Endodermal cell (in vitro differentiated cells): Measurements from ENCODE around the gene PIP5K1B. TPM values are rescaled to one million over a fixed set of nuclear protein-coding genes. Genes with fewer than 3 reads are reported as not detected.

Experiments
- DNase-seq: peaks from one replicate; pipeline ENCODE4 v3.0.0-alpha.2; 2017
- H3K27ac ChIP-seq: 2 replicates; pipeline ENCODE4 v1.5.1; 2013; ENCODE audit warnings: mild to moderate bottlenecking, low read depth, low read length, moderate library complexity
- H3K27me3 ChIP-seq: 2 replicates; pipeline ENCODE4 v1.6.1; 2013; ENCODE audit warnings: mild to moderate bottlenecking, low read length, moderate library complexity; ENCODE audit not compliant: insufficient read depth, control insufficient read depth, poor library complexity, severe bottlenecking
- H3K36me3 ChIP-seq: 2 replicates; pipeline ENCODE4 v1.7.0; 2013; ENCODE audit warnings: mild to moderate bottlenecking, low read length, moderate library complexity; ENCODE audit not compliant: control insufficient read depth, insufficient read depth
- H3K4me1 ChIP-seq: one replicate; pipeline ENCODE4 v1.7.0; 2013; ENCODE audit warnings: low read length; ENCODE audit not compliant: control insufficient read depth, insufficient read depth
- H3K4me3 ChIP-seq: 2 replicates; pipeline ENCODE4 v1.5.1; 2013; ENCODE audit warnings: mild to moderate bottlenecking, low read length, moderate library complexity
- H3K9ac ChIP-seq: 2 replicates; pipeline ENCODE4 v1.6.1; 2013; ENCODE audit warnings: mild to moderate bottlenecking, low read length, moderate library complexity; ENCODE audit not compliant: poor library complexity, severe bottlenecking; ENCODE audit errors: extremely low read depth
- H3K9me3 ChIP-seq: 2 replicates; pipeline ENCODE4 v1.6.1; 2013; ENCODE audit warnings: mild to moderate bottlenecking, low read length, moderate library complexity; ENCODE audit not compliant: control insufficient read depth
- H3K27ac Mint-ChIP-seq: 2 replicates; pipeline ENCODE4 v1.8.0; 2020; ENCODE audit warnings: mixed read lengths
- H3K27me3 Mint-ChIP-seq: 2 replicates; pipeline ENCODE4 v1.8.0; 2021; ENCODE audit warnings: mild to moderate bottlenecking, mixed read lengths; ENCODE audit not compliant: insufficient read depth
- H3K36me3 Mint-ChIP-seq: 2 replicates; pipeline ENCODE4 v1.8.0; 2020; ENCODE audit warnings: low read depth, mixed read lengths
- H3K4me1 Mint-ChIP-seq: 2 replicates; pipeline ENCODE4 v1.8.0; 2020; ENCODE audit warnings: mixed read lengths
- H3K4me3 Mint-ChIP-seq: 2 replicates; pipeline ENCODE4 v1.8.0; 2020; ENCODE audit warnings: mild to moderate bottlenecking, moderate library complexity, mixed read lengths
- H3K9me3 Mint-ChIP-seq: 2 replicates; pipeline ENCODE4 v1.8.0; 2020; ENCODE audit warnings: mild to moderate bottlenecking, mixed read lengths
- WGBS, 2 experiments: methylation state at CpG; one replicate each; pipeline versions ENCODE4 v1.1.5 to v1.1.7; 2013; ENCODE audit warnings: missing lambda C conversion rate in 2 of 2, mixed read lengths in 1 of 2; ENCODE audit not compliant: insufficient coverage in 1 of 2, insufficient read length in 1 of 2; 5-methylcytosine and 5-hydroxymethylcytosine counted together
- total RNA-seq, 2 donors: library from RNA; stranded (reverse); fragmentation: NEBNext Ultra II Directional in 1 of 2; extraction: Animal tissue kit (Norgen Biotek cat#: 25700) in 1 of 2; gene quantifications; 2 replicates in 1 of 2; 3 replicates in 1 of 2; pipeline ENCODE4 v1.2.1, GENCODE V29; 2021
- TF ChIP-seq, protein P1 (sequence below): fragments of 200-600 bp; sonication (generic); conservative IDR thresholded peaks from 2 replicates; pipeline ENCODE4 v1.5.0; 2021; ENCODE audit warnings: antibody characterized with exemption, mild to moderate bottlenecking

PIP5K1B gene
- total RNA-seq, 2 donors from 2014 or later = 8.5 to 10.2 TPM

DNA sequence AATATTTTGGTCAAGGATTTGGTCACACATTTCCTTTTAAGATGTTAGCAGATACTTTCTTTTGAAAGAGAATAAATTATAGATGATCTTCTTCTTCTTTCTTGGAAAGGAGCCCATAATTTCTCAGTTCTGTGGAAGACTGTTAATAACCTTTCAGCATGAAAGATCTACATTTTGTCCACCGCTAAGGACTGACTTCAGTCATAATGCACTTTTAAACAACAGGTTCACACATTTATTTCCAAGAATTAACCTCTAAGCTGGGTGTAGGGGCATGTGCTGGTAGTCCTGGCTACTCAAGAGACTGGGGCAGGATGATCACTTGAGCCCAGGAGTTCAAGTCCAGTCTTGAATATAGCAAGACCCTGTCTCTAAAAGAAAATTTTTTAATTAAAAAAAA is 215.9 kb downstream of the PIP5K1B start:
- Mint-ChIP-seq H3K36me3 (peaks cover 16% of the 10 kb centered on the region), H3K27me3 (no peaks in the 10 kb centered on the region), H3K27ac (no peak overlapping the region), H3K4me1 (peaks cover 19% of the 10 kb centered on the region), H3K4me3 (no peak overlapping the region), H3K9me3 (no peaks in the 10 kb centered on the region)
- H3K4me1 ChIP-seq = peaks cover under 1% of the 10 kb centered on the region
- 96% methylated on average over 1 of the region's 1 CpG; no CpG with 5 or more reads in 1 of the 2 experiments for WGBS, 2 experiments
- H3K4me3 ChIP-seq = no peak overlapping the region
- TF ChIP-seq, protein P1, sequence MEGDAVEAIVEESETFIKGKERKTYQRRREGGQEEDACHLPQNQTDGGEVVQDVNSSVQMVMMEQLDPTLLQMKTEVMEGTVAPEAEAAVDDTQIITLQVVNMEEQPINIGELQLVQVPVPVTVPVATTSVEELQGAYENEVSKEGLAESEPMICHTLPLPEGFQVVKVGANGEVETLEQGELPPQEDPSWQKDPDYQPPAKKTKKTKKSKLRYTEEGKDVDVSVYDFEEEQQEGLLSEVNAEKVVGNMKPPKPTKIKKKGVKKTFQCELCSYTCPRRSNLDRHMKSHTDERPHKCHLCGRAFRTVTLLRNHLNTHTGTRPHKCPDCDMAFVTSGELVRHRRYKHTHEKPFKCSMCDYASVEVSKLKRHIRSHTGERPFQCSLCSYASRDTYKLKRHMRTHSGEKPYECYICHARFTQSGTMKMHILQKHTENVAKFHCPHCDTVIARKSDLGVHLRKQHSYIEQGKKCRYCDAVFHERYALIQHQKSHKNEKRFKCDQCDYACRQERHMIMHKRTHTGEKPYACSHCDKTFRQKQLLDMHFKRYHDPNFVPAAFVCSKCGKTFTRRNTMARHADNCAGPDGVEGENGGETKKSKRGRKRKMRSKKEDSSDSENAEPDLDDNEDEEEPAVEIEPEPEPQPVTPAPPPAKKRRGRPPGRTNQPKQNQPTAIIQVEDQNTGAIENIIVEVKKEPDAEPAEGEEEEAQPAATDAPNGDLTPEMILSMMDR = no peak
- DNase-seq = no peak
- peaks cover 5% of the 10 kb centered on the region for H3K9me3 ChIP-seq
- H3K27me3 ChIP-seq = no peaks in the 10 kb centered on the region
- no peak overlapping the region for H3K9ac ChIP-seq
- H3K27ac ChIP-seq = no peak overlapping the region
- H3K36me3 ChIP-seq = peaks cover 38% of the 10 kb centered on the region

- Histone ChIP-seq H3K9ac (no peak overlapping the region), H3K36me3 (peaks cover 31% of the 10 kb centered on the region), H3K9me3 (peaks cover 5% of the 10 kb centered on the region), H3K27me3 (no peaks in the 10 kb centered on the region), H3K27ac (no peak overlapping the region), H3K4me1 (no peaks in the 10 kb centered on the region), H3K4me3 (no peak overlapping the region)
- Mint-ChIP-seq H3K4me3 (no peak overlapping the region), H3K9me3 (no peaks in the 10 kb centered on the region), H3K27ac (no peak overlapping the region), H3K4me1 (peaks cover 7% of the 10 kb centered on the region), H3K36me3 (peaks cover 14% of the 10 kb centered on the region), H3K27me3 (no peaks in the 10 kb centered on the region)
- no peak for DNase-seq
- TF ChIP-seq, protein P1 = no peak
These were observed 218.4 kb downstream of the PIP5K1B start for GRCh38 chr9:68923480-68923879.

DNA sequence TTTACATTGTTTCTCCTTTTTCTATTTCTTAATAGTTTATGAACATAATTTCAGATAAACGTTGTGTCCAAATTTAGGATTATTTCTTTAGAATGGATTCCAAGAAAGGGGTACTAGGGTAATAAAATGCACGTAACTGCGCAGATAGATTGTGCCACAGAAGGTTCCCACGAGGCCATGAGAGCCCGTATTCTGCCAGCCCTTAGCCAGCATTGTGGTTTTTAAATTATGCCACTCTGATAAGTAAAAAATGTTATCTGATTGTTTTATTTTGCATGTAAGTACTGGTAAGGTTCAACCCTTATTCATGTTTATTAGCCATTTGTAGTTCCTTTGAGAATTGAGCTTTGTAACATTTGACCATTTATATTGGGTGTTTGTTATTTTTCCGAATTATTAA is 220.1 kb downstream of the PIP5K1B start:
- H3K36me3 Mint-ChIP-seq = peaks cover 14% of the 10 kb centered on the region
- peaks cover 7% of the 10 kb centered on the region for H3K4me1 Mint-ChIP-seq
- H3K4me3 Mint-ChIP-seq = no peak overlapping the region
- no peak overlapping the region for H3K4me3 ChIP-seq
- WGBS, 2 experiments = 73 to 77% methylated on average over 4 to 5 of the region's 6 CpGs
- no peaks in the 10 kb centered on the region for H3K4me1 ChIP-seq
- H3K36me3 ChIP-seq = peaks cover 16% of the 10 kb centered on the region
- H3K27ac Mint-ChIP-seq = no peak overlapping the region
- H3K27me3 Mint-ChIP-seq = no peaks in the 10 kb centered on the region
- peaks cover 2% of the 10 kb centered on the region for H3K9me3 Mint-ChIP-seq
- TF ChIP-seq, protein P1 = no peak
- peaks cover 5% of the 10 kb centered on the region for H3K9me3 ChIP-seq
- no peak overlapping the region for H3K9ac ChIP-seq
- no peak overlapping the region for H3K27ac ChIP-seq
- no peak for DNase-seq
- H3K27me3 ChIP-seq = no peaks in the 10 kb centered on the region
